A673 (cell line): ENCODE measurements around the gene TIMM29.

Experiments used
- CTCF ChIP-seq: fragments of 300-800, 200-600 bp; sonication (generic); conservative IDR thresholded peaks from 2 replicates; pipeline ENCODE4 v1.5.1; 2017; ENCODE audit warnings: low read depth, mild to moderate bottlenecking, antibody characterized with exemption, low read length, moderate library complexity, mixed read lengths
- EZH2 ChIP-seq: fragments of 200-600 bp; sonication (generic); IDR thresholded peaks from 2 replicates; pipeline ENCODE4 v1.6.1; 2017; ENCODE audit warnings: borderline replicate concordance, low read depth, mild to moderate bottlenecking, mixed read lengths, antibody characterized with exemption, low read length; ENCODE audit not compliant: poor library complexity, severe bottlenecking

DNA sequence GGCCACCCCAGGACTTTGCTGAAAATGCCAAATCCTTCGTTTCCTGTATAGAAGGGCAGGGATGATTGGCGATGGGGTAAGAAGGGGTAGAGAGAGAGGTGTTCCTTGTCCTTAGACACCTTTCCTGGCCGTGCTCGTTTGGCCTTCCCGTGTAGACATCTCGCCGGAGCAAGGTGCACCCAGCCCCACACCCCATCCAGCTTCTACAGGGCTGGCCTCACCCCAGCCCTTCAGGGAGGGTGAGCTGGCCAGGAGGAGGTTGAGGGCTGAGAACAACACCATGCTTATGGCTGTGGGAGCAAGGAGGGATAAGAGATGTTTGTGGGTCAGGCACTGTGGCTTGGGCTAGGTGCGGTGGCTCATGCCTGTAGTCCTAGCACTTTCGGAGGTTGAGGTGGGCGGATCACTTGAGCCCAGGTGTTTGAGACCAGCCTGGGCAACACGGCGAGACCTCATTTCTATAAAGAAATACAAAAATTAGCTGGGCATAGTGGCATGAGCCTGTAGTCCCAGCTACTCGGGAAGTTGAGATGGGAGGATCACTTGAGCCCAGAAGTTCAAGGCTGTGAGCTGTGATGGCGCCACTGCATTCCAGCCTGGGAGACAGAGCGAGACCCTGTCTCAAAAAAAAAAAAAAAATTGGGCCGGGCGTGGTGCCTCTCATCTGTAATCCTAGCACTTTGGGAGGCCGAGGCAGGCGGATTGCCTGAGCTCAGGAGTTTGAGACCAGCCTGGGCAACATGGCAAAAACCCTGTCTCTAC, 47.7 kb downstream of the TIMM29 start:
- TF ChIP-seq CTCF (no peak), EZH2 (no peak)
